AG09309 (cell line): ENCODE data around the gene CPZ.

Source experiments
- DNase-seq: peaks from one replicate; pipeline ENCODE4 v3.0.0-alpha.2; 2010; ENCODE audit warnings: low read depth
- H3K4me3 ChIP-seq: 2 replicates; pipeline ENCODE4 v1.5.1; 2011; ENCODE audit warnings: mild to moderate bottlenecking, low read depth, low read length, moderate library complexity; ENCODE audit not compliant: control insufficient read depth
- CTCF ChIP-seq: IDR thresholded peaks from 2 replicates; pipeline ENCODE4 v1.5.1; 2011; ENCODE audit warnings: mild to moderate bottlenecking, low read depth, low read length, inconsistent platforms; ENCODE audit not compliant: insufficient read depth, control insufficient read depth; ENCODE audit errors: missing control alignments

The CPZ gene

DNA sequence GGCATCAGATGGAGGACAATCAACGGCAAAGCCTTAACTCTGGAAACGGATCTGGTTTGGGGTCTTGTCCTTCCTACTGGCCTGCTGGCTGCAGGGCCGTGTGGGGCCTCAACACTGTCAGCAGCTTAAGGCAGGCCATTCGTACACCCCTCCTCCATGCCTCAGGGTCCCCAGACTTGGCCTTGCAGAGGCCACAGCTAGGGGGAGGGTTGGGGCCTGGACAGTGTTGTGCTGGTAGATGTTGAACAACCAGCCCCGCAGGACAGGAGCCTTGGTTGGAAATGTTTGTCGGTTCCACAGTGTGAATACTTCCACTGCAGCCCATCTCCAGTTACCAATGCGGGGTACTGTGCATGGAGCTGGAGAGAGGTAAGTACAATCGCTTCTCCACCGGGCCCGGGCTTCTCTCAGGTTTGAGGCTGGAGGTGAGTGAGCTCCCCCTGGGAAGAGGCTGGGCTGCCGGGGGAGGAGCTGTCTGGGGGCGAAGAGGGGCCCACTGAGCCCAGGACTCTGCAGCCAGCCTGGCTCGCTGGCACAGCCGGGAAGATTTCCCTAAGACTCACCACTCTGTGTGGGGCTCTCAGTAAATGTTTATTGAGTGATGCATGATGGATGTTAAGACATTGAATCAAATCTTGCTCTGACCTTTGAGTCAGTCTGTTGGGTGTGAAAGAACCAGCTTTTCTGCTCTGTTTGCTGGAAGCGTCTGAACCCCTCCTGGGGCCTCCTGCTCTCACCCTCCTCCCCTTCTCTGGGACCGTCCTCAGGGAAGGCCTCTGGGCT, 32.1 kb upstream of the CPZ start:
- no peak overlapping the region for H3K4me3 ChIP-seq
- no peak for TF ChIP-seq CTCF
- no peak for DNase-seq

DNA sequence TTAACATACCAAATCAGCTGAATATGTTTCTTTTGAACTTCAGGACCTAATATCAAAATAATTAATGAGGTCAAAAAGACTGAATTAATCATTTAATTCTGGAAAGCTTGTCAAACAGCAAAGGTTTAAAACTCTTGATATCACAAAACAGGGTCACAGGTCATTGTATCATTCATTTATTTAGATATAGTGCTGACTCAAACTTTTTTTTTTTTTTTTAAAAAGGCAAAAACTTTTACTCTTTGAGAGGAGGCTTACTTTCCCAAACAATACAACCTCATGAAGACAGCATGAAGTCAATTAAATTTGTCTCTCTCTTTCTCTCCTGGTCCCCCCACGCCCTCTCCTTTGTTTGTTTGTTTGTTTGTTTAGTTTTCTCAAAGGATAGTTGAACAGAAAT, 28.0 kb upstream of the CPZ start:
- TF ChIP-seq CTCF, result no peak
- no peak overlapping the region for H3K4me3 ChIP-seq
- no peak for DNase-seq

DNA sequence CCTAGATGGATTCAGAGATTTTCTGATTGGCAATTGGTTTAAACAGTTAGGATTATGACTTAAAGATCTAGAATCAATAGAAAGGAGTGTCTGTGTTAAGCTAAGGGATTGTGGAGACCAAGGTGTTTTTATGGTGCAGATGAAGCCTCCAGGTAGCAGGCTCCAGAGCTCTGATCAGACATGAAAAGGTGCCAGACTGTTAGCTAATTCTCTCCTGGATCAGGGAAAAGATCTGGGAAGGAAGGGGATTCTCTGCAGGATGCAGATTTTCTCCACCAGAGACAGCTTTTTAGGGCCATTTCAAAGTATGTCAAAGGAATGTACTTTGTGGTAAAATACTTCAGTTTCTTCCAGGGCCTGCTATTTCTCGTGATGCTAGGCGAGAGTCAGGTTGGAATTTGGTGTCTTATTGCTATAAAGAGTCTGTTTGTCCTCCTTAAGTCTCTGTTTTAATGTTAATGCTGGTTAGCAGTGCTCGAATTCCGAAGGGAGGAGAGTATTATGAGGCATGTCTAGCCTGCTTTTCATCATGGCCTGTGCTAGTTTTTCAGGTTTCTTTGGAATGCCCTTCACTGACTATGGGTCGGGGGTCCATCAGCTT, 24.4 kb upstream of the CPZ start:
- DNase-seq, result no peak
- H3K4me3 ChIP-seq, result no peak overlapping the region
- TF ChIP-seq CTCF, result no peak

- TF ChIP-seq CTCF, result no peak
- no peak overlapping the region for H3K4me3 ChIP-seq
- no peak for DNase-seq
These were observed 22.4 kb upstream of the CPZ start for GRCh38 chr4:8570201-8570600.

DNA sequence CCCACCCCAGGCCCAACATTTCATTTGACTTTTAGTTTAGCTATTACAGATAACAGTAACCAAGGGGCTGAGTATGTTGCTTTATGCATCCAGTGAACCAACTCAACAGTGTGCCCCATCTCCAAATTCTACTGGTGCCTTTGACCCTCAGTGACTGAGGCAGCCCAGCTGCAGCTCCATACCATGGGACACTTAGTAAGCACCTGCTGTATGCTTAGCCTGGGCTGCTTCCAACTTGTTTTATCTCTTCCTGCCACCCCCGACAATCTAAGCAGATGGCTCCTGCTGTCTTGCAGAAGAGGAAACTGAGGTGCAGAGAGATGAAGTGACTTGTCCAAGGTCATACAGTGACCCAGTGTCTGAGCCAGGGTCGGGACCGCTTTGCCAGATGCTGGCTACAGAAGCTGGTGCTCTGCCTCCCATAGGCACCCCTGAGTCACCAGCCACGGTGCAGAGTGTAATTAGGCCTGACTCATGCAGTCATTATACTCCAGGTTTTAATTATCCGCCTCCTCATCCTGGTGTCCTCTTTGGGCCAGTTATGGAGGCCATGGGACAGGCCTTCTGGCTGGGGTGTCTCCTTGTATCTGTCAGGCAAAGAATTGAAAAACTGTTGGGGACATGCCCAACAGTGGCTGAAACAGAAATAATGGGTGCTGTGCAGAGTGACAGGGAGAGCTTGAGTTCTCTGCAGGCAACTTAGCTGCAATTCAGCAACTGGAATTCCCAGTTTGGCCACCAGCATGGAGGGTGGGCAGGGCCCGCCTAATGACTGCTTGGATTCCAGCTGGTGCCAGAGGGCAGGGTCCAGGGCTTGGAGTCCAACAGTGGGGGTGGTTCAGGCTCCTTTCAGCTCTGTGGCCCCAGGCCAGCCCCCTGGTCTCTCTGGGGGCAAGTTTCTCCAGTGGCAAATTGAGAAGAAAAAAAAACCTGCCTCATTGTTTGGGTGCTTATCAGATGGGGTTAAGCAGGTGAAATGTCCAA, 20.6 kb upstream of the CPZ start:
- TF ChIP-seq CTCF, result no peak
- no peak for DNase-seq
- H3K4me3 ChIP-seq, result no peak overlapping the region

DNA sequence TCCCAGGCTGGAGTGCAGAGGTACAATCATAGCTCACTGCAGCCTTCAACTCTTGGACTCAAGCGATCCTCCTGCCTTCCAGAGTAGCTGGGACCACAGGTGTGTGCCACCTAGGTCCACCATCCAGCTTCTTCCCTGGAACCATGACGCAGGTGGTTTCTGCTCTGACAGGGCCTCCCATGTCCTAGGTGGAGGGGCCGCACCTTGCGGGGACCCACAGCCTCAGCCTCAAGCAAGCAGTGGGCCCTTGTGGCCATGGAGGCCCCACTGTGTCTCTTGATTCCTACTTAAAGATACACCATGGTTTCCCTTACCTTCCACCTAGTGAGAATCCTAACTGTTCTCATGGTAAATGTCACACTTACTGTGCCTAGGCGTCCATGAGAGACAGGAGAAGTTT, 19.3 kb upstream of the CPZ start:
- no peak for TF ChIP-seq CTCF
- H3K4me3 ChIP-seq, result no peak overlapping the region
- no peak for DNase-seq
